Measurements from ENCODE around the gene PLXDC2. TPM values are rescaled to one million over a fixed set of nuclear protein-coding genes. Genes with fewer than 3 reads are reported as not detected.

The PLXDC2 gene
- total RNA-seq, 2 donors from 2014 or later = 19.5 to 26.4 TPM

- Mint-ChIP-seq H3K4me1 (peaks cover 9% of the 10 kb centered on the region), H3K4me3 (no peak overlapping the region), H3K36me3 (ENCODE audit: low read depth) (peaks cover 7% of the 10 kb centered on the region), H3K27me3 (ENCODE audit: insufficient read depth) (no peaks in the 10 kb centered on the region), H3K9me3 (peaks cover 2% of the 10 kb centered on the region), H3K27ac (no peak overlapping the region)
- no peak overlapping the region for H3K27ac ChIP-seq (ENCODE audit: low read depth, low read length)
- H3K36me3 ChIP-seq (ENCODE audit: control insufficient read depth, insufficient read depth, low read length) = no peaks in the 10 kb centered on the region
- TF ChIP-seq CTCF (conservative IDR thresholded peaks at IDR 0.05) = no peak
- 74 to 75% methylated on average over 1 to 6 of the region's 6 CpGs for WGBS, 2 experiments (ENCODE audit: insufficient coverage in 1 of 2, insufficient read length in 1 of 2)
- no peaks in the 10 kb centered on the region for H3K4me1 ChIP-seq (ENCODE audit: control insufficient read depth, insufficient read depth, low read length)
- H3K9me3 ChIP-seq (ENCODE audit: control insufficient read depth, low read length) = no peaks in the 10 kb centered on the region
- DNase-seq = no peak
- H3K4me3 ChIP-seq (ENCODE audit: low read length) = no peak overlapping the region
- no peaks in the 10 kb centered on the region for H3K27me3 ChIP-seq (ENCODE audit: control insufficient read depth, insufficient read depth, low read length, poor library complexity, severe bottlenecking)
- no peak overlapping the region for H3K9ac ChIP-seq (ENCODE audit: extremely low read depth, low read length, poor library complexity, severe bottlenecking)
These were observed 75.2 kb downstream of the PLXDC2 start for GRCh38 chr10:19891429-19891828.

- no peak for TF ChIP-seq CTCF (conservative IDR thresholded peaks at IDR 0.05)
- H3K4me1 ChIP-seq (ENCODE audit: control insufficient read depth, insufficient read depth, low read length) = no peaks in the 10 kb centered on the region
- H3K9ac ChIP-seq (ENCODE audit: extremely low read depth, low read length, poor library complexity, severe bottlenecking) = no peak overlapping the region
- H3K4me3 ChIP-seq (ENCODE audit: low read length) = no peak overlapping the region
- H3K9me3 ChIP-seq (ENCODE audit: control insufficient read depth, low read length) = no peaks in the 10 kb centered on the region
- Mint-ChIP-seq H3K4me3 (no peak overlapping the region), H3K9me3 (peaks cover 2% of the 10 kb centered on the region), H3K27ac (no peak overlapping the region), H3K36me3 (ENCODE audit: low read depth) (peaks cover 7% of the 10 kb centered on the region), H3K27me3 (ENCODE audit: insufficient read depth) (no peaks in the 10 kb centered on the region), H3K4me1 (peaks cover 9% of the 10 kb centered on the region)
- H3K27me3 ChIP-seq (ENCODE audit: control insufficient read depth, insufficient read depth, low read length, poor library complexity, severe bottlenecking) = no peaks in the 10 kb centered on the region
- H3K36me3 ChIP-seq (ENCODE audit: control insufficient read depth, insufficient read depth, low read length) = no peaks in the 10 kb centered on the region
- no peak overlapping the region for H3K27ac ChIP-seq (ENCODE audit: low read depth, low read length)
- no peak for DNase-seq
- WGBS, 2 experiments (ENCODE audit: insufficient coverage in 1 of 2, insufficient read length in 1 of 2) = 89 to 91% methylated on average over 3 to 4 of the region's 4 CpGs
These were observed 76.0 kb downstream of the PLXDC2 start for GRCh38 chr10:19892270-19892669.

- H3K4me3 Mint-ChIP-seq = no peak overlapping the region
- H3K27me3 Mint-ChIP-seq (ENCODE audit: insufficient read depth) = no peaks in the 10 kb centered on the region
- no peaks in the 10 kb centered on the region for H3K36me3 ChIP-seq (ENCODE audit: control insufficient read depth, insufficient read depth, low read length)
- no peak overlapping the region for H3K4me3 ChIP-seq (ENCODE audit: low read length)
- H3K4me1 Mint-ChIP-seq = peaks cover 9% of the 10 kb centered on the region
- H3K9me3 Mint-ChIP-seq = peaks cover 2% of the 10 kb centered on the region
- peaks cover 7% of the 10 kb centered on the region for H3K36me3 Mint-ChIP-seq (ENCODE audit: low read depth)
- H3K9ac ChIP-seq (ENCODE audit: extremely low read depth, low read length, poor library complexity, severe bottlenecking) = no peak overlapping the region
- DNase-seq = no peak
- no peak for TF ChIP-seq CTCF (conservative IDR thresholded peaks at IDR 0.05)
- H3K9me3 ChIP-seq (ENCODE audit: control insufficient read depth, low read length) = no peaks in the 10 kb centered on the region
- 83 to 89% methylated on average over 1 to 5 of the region's 5 CpGs for WGBS, 2 experiments (ENCODE audit: insufficient coverage in 1 of 2, insufficient read length in 1 of 2)
- H3K4me1 ChIP-seq (ENCODE audit: control insufficient read depth, insufficient read depth, low read length) = no peaks in the 10 kb centered on the region
- no peak overlapping the region for H3K27ac Mint-ChIP-seq
- no peaks in the 10 kb centered on the region for H3K27me3 ChIP-seq (ENCODE audit: control insufficient read depth, insufficient read depth, low read length, poor library complexity, severe bottlenecking)
- no peak overlapping the region for H3K27ac ChIP-seq (ENCODE audit: low read depth, low read length)
These were observed 76.4 kb downstream of the PLXDC2 start for GRCh38 chr10:19892677-19893076.
